ENCODE data around the gene S100A3. TPM values are rescaled to one million over a fixed set of nuclear protein-coding genes. Genes with fewer than 3 reads are reported as not detected.
A peak's percentile ranks its signal among the peaks of the same experiment; 100 is the strongest.

The S100A3 gene
- total RNA-seq, 3 donors from 2014 or later: 0.44 to 2.6 (median 2.2) TPM

DNA sequence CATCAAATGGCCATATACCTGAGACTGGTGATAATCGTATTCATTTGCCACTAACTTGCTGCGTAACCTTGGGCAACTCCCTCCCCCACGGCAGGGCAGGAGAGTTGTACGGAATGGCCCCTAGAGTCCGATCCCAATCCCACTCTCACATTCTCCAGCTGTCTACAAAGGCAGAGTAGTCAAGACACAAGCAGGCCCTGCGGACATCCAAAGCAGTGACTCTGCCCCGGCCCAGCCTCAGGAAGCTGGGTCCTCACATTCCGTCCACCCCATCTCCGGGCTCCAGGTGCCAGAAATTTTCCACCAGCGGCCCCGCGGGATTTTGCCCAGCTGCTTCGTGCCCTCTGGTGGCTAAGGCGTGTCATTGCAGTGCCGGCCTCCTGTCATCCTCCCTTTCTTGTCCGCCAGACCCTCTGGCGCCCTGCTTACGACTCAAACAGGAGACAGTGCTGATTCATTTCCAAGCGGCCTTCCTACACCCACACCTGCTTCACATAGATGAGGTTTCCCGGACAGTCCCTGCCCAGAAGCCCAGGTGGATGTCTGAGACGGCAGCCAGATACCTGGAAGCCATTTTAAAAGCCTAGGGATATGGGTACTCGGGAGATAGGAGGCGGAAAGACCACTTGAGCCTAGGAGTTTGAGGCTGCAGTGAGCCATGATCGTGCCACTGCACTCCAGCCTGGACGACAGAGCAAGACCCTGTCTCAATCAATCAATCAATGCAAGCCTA, 19.5 kb upstream of the S100A3 start:
- DNase-seq (ENCODE audit: low spot score in 2 of 2): peak; percentile 86 to 94
- H3K27ac ChIP-seq: peak overlapping the region; percentile 99
- peaks cover 11 to 25% of the 10 kb centered on the region in 2 donors for H3K4me1 ChIP-seq
- peak; percentile 73 to 89 (median 87) for TF ChIP-seq POLR2AphosphoS5 (IDR thresholded peaks at IDR 0.05)
- TF ChIP-seq, protein P1, sequence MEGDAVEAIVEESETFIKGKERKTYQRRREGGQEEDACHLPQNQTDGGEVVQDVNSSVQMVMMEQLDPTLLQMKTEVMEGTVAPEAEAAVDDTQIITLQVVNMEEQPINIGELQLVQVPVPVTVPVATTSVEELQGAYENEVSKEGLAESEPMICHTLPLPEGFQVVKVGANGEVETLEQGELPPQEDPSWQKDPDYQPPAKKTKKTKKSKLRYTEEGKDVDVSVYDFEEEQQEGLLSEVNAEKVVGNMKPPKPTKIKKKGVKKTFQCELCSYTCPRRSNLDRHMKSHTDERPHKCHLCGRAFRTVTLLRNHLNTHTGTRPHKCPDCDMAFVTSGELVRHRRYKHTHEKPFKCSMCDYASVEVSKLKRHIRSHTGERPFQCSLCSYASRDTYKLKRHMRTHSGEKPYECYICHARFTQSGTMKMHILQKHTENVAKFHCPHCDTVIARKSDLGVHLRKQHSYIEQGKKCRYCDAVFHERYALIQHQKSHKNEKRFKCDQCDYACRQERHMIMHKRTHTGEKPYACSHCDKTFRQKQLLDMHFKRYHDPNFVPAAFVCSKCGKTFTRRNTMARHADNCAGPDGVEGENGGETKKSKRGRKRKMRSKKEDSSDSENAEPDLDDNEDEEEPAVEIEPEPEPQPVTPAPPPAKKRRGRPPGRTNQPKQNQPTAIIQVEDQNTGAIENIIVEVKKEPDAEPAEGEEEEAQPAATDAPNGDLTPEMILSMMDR (IDR thresholded peaks at IDR 0.05): peak; percentile 99
- TF ChIP-seq POLR2A (IDR thresholded peaks at IDR 0.05): no peak
- no peaks in the 10 kb centered on the region for H3K9me3 ChIP-seq
- no peaks in the 10 kb centered on the region for H3K36me3 ChIP-seq
- peak overlapping the region; percentile 14 to 27 (median 24) for H3K4me3 ChIP-seq
- no peaks in the 10 kb centered on the region for H3K27me3 ChIP-seq
- intact Hi-C loops (cut with DNase I; ENCODE audit: low total_unique reads): no loop called here

DNA sequence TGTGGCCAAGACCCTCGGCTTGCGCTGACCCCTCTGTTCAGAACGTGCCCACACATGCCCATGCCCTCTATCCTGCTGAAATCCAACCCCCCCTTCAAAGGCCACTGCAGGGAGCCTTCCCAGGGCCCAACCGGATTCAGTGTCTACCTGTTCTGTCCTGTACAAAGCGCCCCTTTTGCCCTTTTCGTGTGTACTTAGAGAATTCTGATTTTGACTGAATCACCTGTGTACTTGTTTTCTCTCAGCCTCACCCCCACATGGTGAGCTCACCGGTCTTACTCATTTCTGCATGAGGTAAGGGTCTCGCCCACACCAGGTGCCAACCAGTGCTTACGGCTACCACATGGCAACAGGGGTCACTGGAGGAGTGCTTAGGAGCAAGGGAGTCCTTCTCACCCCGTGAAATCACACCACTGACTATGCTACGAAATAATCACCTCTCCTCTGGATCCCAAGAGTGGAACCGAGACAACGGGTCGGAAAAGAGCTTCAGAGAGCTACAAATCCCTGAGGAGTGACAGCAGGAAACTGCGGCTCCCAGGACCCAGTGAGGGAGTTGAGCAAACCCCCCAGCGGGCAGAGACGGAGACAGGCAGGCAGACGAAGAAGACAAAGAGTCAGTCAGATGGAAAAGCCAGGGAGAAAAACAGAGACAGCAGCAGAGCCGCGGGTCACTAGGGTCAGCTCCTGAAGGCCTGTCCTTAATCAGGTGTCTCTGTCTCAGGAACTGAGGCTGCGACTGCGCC, 18.7 kb upstream of the S100A3 start:
- intact Hi-C loops (cut with DNase I; ENCODE audit: low total_unique reads): no loop called here
- no peak for DNase-seq (ENCODE audit: low spot score in 2 of 2)
- peak overlapping the region; percentile 14 to 27 (median 24) for H3K4me3 ChIP-seq
- no peaks in the 10 kb centered on the region for H3K27me3 ChIP-seq
- peak overlapping the region; percentile 99 for H3K27ac ChIP-seq
- TF ChIP-seq, protein P1 (IDR thresholded peaks at IDR 0.05): no peak
- no peak for TF ChIP-seq POLR2AphosphoS5 (IDR thresholded peaks at IDR 0.05)
- TF ChIP-seq POLR2A (IDR thresholded peaks at IDR 0.05): no peak
- peaks cover 11 to 25% of the 10 kb centered on the region in 2 donors for H3K4me1 ChIP-seq
- H3K36me3 ChIP-seq: no peaks in the 10 kb centered on the region
- no peaks in the 10 kb centered on the region for H3K9me3 ChIP-seq

DNA sequence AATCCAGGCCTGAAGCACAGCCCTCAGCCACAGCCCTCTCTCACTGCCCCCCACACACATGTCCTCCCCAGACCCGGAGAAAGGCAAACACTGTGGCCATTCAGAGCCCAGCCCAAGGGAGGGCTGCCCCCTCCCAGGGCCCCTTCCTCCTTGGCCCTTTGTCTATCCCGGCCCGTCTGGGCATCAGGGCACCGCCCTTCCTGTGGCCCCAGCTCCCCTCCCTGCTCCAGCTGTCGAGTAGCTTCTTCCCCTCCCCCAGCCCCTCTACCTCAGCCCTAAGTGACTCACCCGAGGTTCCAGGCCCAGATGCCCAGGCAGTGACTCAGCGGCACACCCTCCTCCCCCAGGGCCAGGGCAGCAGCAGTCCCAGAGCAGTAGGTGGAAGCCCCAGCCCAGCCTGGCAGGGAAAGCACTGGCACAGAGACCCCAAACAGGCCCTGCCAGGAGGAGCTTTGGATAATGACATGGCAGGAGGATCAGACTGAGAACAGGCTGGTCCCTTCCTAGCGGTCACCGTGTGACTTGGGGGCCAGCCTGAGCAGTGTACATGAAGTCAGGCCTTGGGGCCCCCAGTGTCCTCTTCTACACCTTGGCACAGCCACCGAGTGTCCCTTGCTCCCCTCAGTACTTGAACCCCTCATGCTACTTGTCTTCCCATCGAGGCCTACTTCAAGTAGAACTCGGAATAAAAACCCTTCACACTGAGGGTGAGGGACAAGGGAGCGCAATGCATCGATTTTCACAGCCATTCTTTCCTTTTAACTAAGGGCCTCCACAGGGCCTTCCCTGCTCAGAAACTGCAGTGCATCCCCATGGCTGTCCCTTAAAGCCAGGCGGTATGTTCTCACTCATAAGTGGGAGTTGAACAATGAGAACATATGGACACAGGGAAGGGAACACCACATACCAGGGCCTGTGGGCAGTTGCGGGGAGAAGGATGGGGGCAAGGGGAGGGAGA, 17.6 kb upstream of the S100A3 start:
- H3K27ac ChIP-seq: peak overlapping the region; percentile 99
- peaks cover 11 to 25% of the 10 kb centered on the region in 2 donors for H3K4me1 ChIP-seq
- TF ChIP-seq POLR2A (IDR thresholded peaks at IDR 0.05) (no peak), POLR2AphosphoS5 (IDR thresholded peaks at IDR 0.05) (peak; percentile 72 to 95 (median 87))
- TF ChIP-seq, protein P1 (IDR thresholded peaks at IDR 0.05): peak in 1 of 3 donors; percentile 17
- DNase-seq (ENCODE audit: low spot score in 2 of 2): peak; percentile 96 to 98
- intact Hi-C loops (cut with DNase I; ENCODE audit: low total_unique reads): no loop called here
- H3K36me3 ChIP-seq: no peaks in the 10 kb centered on the region
- no peaks in the 10 kb centered on the region for H3K27me3 ChIP-seq
- peak overlapping the region in 1 of 3 donors; percentile 13 for H3K4me3 ChIP-seq
- H3K9me3 ChIP-seq: no peaks in the 10 kb centered on the region

DNA sequence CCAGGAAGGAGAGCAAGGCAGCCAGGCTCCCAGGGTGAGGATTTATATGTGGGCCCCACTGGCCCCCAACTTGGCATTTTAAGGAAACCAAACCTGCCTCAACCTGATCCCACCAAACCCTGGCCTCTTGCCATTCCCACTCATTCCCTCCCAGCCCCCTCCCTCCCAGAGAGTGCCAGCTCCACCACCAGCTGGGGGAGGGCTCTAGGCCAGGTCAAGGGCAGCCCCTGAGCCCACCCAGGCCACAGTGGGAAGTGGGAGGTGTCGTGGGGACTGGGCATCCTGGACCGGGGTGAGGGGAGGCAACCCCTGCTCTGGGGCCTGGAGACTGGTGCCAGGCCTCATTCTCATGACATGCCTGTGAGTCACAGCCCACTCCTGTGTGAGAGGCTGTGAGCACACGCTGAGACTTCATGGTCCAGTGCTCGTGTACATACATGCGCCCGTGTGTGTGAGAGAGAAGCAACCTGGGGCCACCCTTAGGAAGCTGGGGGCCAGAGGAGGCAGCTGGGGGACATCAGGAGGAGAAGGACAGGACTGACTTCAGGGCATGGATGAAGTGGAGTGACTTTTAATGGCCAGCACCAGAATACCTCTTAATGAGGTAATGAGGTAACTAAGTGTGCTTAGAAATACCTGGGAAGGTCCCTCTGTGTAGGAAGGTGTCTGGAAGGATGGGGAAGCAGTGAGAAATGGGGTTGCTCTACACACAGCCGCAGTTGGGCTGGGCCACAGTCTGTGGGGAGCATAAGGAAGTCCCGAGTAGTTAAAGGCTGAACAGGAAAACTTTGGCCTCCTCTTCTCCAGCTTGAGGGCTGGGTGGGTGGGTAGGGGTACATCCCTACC, 16.7 kb upstream of the S100A3 start, which contains the start of gene S100A2:
TSS of gene S100A2 (minus strand) at position 316 of the 846 bp plus-strand sequence. CDS start 1,967 bp downstream, outside the sequence.
- H3K4me3 ChIP-seq: peak within 1 kb of the TSS in 1 of 3 donors; percentile 13
- peaks cover 11 to 25% of the 10 kb centered on the region in 2 donors for H3K4me1 ChIP-seq
- no peaks in the 10 kb centered on the region for H3K9me3 ChIP-seq
- intact Hi-C loops (cut with DNase I; ENCODE audit: low total_unique reads): loop anchor here (2.0 kb wide), 1 partner anchor 35 kb away; no protein-coding TSS in a partner anchor
- H3K27me3 ChIP-seq: no peaks in the 10 kb centered on the region
- peak in 1 of 2 donors; percentile 49 for DNase-seq (ENCODE audit: low spot score in 2 of 2)
- TF ChIP-seq, protein P1 (IDR thresholded peaks at IDR 0.05): no peak
- TF ChIP-seq POLR2AphosphoS5 (IDR thresholded peaks at IDR 0.05): peak in 2 of 3 donors; percentile 22 to 52
- no peaks in the 10 kb centered on the region for H3K36me3 ChIP-seq
- H3K27ac ChIP-seq: peak within 1 kb of the TSS; percentile 99

Measured in breast epithelium (tissue), 4 donors.